Activated CD8-positive, alpha-beta memory T cell treated with anti-CD3 and anti-CD28 coated beads for 36 hours (primary cell): ENCODE data around the gene EGR2. TPM values are rescaled to one million over a fixed set of nuclear protein-coding genes. Genes with fewer than 3 reads are reported as not detected.

Source experiments
- CTCF ChIA-PET: fragments of 350-600 bp; sonication (Branson Sonifier 250); formaldehyde crosslinking; loops from one replicate; lab custom pipeline; 2021; ENCODE audit warnings: antibody characterized with exemption; lab: Charles Lee
- POLR2A ChIA-PET: fragments of 350-600 bp; sonication (Branson Sonifier 250); formaldehyde crosslinking; loops from one replicate; lab custom pipeline; 2021; ENCODE audit warnings: antibody characterized with exemption; lab: Charles Lee
- total RNA-seq, 2 experiments: library from RNA; stranded (reverse); gene quantifications; one replicate each; pipeline ENCODE4 v1.2.3, GENCODE V29; 2021

The EGR2 gene
- 10 to 100 TPM; 88.9 to 91.3 TPM for total RNA-seq

GRCh38 chr10:62816331-62817120 is at the start of gene EGR2:
TSS of gene EGR2 (minus strand) at chr10:62816366. CDS start at chr10:62816029, 337 bp downstream.
- ChIA-PET POLR2A (interaction anchor here (0.5 to 3.3 kb wide), 14 partner anchors 10 to 318 kb away, joined by 3 to 22 read pairs (median 4); partner anchors contain the start of genes ADO and NRBF2), CTCF (interaction anchor here (1.2 to 6.0 kb wide), 11 partner anchors 12 to 252 kb away, joined by 3 to 43 read pairs (median 6); partner anchors contain the start of gene ADO)

GRCh38 chr10:62862447-62862846 is 46.3 kb upstream of the EGR2 start:
- ChIA-PET CTCF (no interaction called here), POLR2A (no interaction called here)

GRCh38 chr10:62861507-62861906 is 45.3 kb upstream of the EGR2 start:
- ChIA-PET CTCF (no interaction called here), POLR2A (interaction anchor here (0.7 kb wide), 1 partner anchor 8 kb away, joined by 7 read pairs; no protein-coding TSS in a partner anchor)

- ChIA-PET CTCF (no interaction called here), POLR2A (no interaction called here)
Observed at GRCh38 chr10:62860946-62861345, 44.8 kb upstream of the EGR2 start.

GRCh38 chr10:62858364-62858763 is 42.2 kb upstream of the EGR2 start:
- POLR2A ChIA-PET, result no interaction called here

GRCh38 chr10:62856021-62856420 is 39.9 kb upstream of the EGR2 start:
- POLR2A ChIA-PET, result interaction anchor here (0.7 kb wide), 1 partner anchor 40 kb away, joined by 4 read pairs; the partner anchor contains the start of gene EGR2
- CTCF ChIA-PET, result interaction anchor here (5.3 kb wide), 1 partner anchor 39 kb away, joined by 43 read pairs; the partner anchor contains the start of gene EGR2

More at GRCh38 chr10:62858364-62858763, 42.2 kb upstream of the EGR2 start:
- CTCF ChIA-PET, result no interaction called here

- ChIA-PET POLR2A (interaction anchor here (1.1 to 3.5 kb wide), 3 partner anchors 16 to 279 kb away, joined by 5 to 22 read pairs (median 5); partner anchors contain the start of genes EGR2 and NRBF2), CTCF (interaction anchor here (0.6 to 5.3 kb wide), 5 partner anchors 23 to 404 kb away, joined by 3 to 43 read pairs (median 4); partner anchors contain the start of gene EGR2)
Observed at GRCh38 chr10:62853710-62854109, 37.5 kb upstream of the EGR2 start.

- POLR2A ChIA-PET, result interaction anchor here (0.6 to 3.5 kb wide), 5 partner anchors 17 to 280 kb away, joined by 3 to 22 read pairs (median 5); partner anchors contain the start of genes EGR2 and NRBF2
- CTCF ChIA-PET, result interaction anchor here (0.7 to 5.3 kb wide), 4 partner anchors 22 to 225 kb away, joined by 3 to 43 read pairs (median 4); partner anchors contain the start of gene EGR2
Observed at GRCh38 chr10:62852961-62853702, 37.0 kb upstream of the EGR2 start.

GRCh38 chr10:62851442-62851841 is 35.3 kb upstream of the EGR2 start:
- CTCF ChIA-PET, result interaction anchor here (0.8 to 5.3 kb wide), 4 partner anchors 15 to 133 kb away, joined by 3 to 43 read pairs (median 4); partner anchors contain the start of gene EGR2

GRCh38 chr10:62850646-62851045 is 34.5 kb upstream of the EGR2 start:
- ChIA-PET POLR2A (no interaction called here), CTCF (interaction anchor here (1.7 kb wide), 1 partner anchor 14 kb away, joined by 4 read pairs; no protein-coding TSS in a partner anchor)

More at GRCh38 chr10:62851442-62851841, 35.3 kb upstream of the EGR2 start:
- POLR2A ChIA-PET, result interaction anchor here (1.0 to 3.5 kb wide), 2 partner anchors 36 to 233 kb away, joined by 3 to 22 read pairs; partner anchors contain the start of gene EGR2

GRCh38 chr10:62847433-62847832 is 31.3 kb upstream of the EGR2 start:
- ChIA-PET CTCF (no interaction called here), POLR2A (no interaction called here)

GRCh38 chr10:62844280-62845011 is 28.3 kb upstream of the EGR2 start:
- POLR2A ChIA-PET, result no interaction called here
- CTCF ChIA-PET, result no interaction called here

GRCh38 chr10:62843600-62843999 is 27.4 kb upstream of the EGR2 start:
- ChIA-PET CTCF (interaction anchor here (0.6 kb wide), 1 partner anchor 260 kb away, joined by 3 read pairs; no protein-coding TSS in a partner anchor), POLR2A (no interaction called here)

GRCh38 chr10:62842983-62843382 is 26.8 kb upstream of the EGR2 start:
- POLR2A ChIA-PET, result no interaction called here

GRCh38 chr10:62839590-62839989 is 23.4 kb upstream of the EGR2 start:
- POLR2A ChIA-PET, result no interaction called here
- CTCF ChIA-PET, result no interaction called here

More at GRCh38 chr10:62842983-62843382, 26.8 kb upstream of the EGR2 start:
- CTCF ChIA-PET, result interaction anchor here (0.6 kb wide), 1 partner anchor 260 kb away, joined by 3 read pairs; no protein-coding TSS in a partner anchor

GRCh38 chr10:62831346-62831745 is 15.2 kb upstream of the EGR2 start:
- ChIA-PET POLR2A (no interaction called here), CTCF (interaction anchor here (0.9 to 1.8 kb wide), 3 partner anchors 8 to 22 kb away, joined by 3 to 6 read pairs (median 3); no protein-coding TSS in a partner anchor)

- ChIA-PET CTCF (interaction anchor here (0.9 to 1.8 kb wide), 2 partner anchors 12 to 23 kb away, joined by 3 to 6 read pairs; no protein-coding TSS in a partner anchor), POLR2A (no interaction called here)
Observed at GRCh38 chr10:62830679-62831078, 14.5 kb upstream of the EGR2 start.

GRCh38 chr10:62829622-62830021 is 13.5 kb upstream of the EGR2 start:
- ChIA-PET CTCF (no interaction called here), POLR2A (no interaction called here)
